HG02885 (cell line): ENCODE measurements around the gene FAM200A.
"Not testable (repeated sequence)": the region's sequence is repeated elsewhere in the genome, so short reads cannot be mapped to it uniquely, and the experiment has no call there.

ENCODE experiments used
- ATAC-seq: cut with Tn5 transposase; IDR thresholded peaks from one replicate; pipeline ENCODE4 v1.9.1; 2021; ENCODE audit warnings: mild to moderate bottlenecking; ENCODE audit not compliant: unreplicated experiment, poor library complexity

FAM200A gene

DNA sequence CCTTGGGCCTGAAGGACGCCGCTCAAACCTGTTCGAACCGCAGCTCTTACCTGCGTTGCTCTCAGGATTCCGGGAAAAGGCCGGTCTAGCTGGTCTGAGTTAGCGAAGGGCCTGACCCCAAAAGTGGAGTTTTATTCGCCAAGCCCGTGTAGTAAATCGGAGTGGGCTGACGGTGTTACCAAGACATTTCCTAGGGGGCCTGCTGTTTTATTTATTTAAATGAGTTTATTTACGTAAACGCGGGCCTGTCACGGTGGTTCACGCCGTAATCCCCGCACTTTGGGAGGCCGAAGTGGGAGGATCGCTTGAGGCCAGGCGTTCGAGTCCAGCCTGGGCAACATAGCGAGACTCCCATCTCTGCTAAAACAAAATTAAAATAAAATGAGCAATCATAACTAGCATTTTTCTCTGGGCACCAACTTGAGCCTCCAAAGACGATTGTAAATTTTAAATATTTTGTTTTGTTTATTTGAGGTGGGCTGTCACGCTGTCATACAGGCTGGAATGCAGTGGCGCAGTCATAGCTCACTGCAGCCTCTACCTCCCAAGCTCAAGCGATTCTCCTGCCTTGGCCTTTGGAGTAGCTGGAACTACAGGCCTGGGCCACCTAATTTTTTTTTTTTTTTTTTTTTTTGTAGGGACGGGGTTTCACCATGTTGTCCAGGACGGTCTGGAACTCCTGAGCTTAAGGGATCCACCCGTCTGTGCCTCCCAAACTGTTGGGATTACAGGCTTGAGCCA, 7.4 kb upstream of the FAM200A start:
- ATAC-seq: no peak

DNA sequence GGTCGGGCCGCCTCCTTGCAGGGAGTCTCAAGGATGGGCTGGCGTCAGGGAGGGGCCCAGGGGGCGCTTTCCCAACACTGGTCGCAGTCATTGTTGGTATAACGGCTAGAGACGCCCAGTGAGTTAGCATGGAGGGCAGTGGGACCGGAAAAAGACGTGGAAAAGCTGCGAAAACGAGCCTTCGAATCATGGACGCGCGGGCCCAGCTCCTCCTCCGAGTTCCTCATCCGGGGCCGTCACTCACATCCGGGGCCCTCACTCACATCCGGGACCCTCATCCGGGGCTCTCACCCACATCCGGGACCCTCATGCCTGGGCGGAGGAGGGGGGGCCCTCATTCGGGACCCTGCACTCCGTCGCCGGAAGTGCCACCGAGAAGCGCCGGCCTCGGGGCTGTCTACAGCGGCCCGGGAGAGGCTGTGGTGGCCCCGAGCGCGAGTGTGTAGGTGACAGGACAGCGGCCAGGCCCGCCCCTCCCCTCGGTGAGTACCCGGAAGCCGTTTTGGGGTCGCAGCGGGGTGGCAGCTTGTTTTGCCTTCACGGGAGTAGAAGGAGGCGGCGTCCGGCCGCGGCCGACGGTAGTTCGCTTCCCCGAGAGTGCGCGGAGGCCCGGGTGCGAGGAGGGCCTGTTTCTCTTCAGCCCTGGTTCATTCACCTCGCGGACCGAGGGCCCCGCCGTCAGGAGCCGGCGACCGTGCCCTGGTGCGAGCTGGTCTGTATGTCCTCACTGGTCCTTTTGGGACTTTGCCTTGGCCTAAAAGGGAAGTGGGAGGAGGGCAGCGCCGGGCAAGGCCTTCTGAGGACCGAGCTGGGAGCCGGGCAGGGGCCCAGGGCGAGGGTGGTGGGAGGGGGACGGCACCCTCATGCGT, 6.6 kb upstream of the FAM200A start, which contains the start of gene ZNF655:
ZNF655 (plus strand) TSS at position 337 of the 869 bp plus-strand sequence. CDS start 1,918 bp downstream, outside the sequence.
- ATAC-seq: peak; percentile 89

DNA sequence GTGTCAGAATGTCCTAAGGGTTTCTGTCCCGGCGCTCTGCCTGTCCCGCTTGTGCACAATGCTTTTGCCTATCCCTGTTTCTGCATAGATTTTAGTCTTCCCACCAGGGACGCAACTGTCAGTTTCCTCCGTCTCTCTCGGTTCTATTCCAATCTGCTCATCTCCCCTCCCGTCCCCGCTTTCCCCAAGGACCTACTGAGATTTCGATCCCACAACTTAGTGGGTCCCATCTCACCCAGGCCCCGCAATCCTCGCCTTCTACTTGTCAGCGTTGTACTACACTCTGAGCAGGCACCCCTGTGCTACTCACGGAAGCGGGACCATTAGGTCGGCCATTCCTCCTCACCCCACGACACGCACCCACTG, 6.0 kb upstream of the FAM200A start:
- peak; percentile 50 for ATAC-seq

DNA sequence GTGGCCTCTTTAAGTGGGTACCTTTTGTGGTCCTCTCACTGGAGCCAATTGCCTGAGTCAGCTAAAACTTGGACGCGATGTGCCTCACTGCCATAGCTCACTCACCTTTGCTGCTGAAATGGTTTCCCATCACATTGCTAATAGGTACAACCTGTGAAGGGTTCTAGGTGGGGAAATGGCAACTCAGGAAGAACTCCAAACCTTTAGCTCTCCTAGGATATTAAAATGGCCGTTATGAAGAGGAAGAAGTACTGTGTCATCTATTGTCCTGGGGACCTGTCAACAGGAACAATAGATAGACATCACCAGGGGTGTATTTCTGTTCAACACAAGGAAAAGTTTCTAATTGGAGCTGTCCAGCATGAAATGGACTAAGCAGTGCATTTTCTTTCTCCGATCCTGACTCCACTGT, 5.3 kb upstream of the FAM200A start:
- ATAC-seq: no peak

GRCh38 chr7:99554939-99555338, 3.0 kb upstream of the FAM200A start:
- no peak for ATAC-seq

DNA sequence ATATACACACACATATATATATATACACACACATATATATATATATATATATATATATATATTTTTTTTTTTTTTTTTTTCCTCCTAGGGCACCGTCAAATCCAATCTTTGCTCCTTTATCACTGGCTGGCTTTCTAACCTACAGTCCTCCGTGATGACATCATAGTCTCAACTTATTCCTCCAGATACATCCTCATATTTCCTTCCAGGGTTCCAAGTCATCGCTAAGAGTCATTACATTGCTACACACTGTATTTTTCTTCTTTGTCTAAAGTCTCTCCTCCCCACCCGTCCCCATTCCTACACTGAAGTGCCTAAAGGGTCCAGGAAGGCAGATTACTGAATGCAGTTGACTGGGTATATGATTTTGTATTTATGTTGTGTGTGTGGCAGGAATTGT, 1.1 kb upstream of the FAM200A start:
- ATAC-seq: no peak

- ATAC-seq: no peak
Measured at GRCh38 chr7:99551334-99551733, 580 bp downstream of the FAM200A start.

DNA sequence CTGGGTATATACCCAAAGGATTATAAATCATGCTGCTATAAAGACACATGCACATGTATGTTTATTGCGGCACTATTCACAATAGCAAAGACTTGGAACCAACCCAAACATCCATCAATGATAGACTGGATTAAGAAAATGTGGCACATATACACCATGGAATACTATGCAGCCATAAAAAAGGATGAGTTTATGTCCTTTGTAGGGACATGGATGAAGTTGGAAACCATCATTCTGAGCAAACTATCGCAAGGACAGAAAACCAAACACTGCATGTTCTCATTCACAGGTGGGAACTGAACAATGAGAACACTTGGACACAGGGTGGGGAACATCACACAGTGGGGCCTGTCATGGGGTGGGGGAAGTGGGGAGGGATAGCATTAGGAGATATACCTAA, 2.4 kb downstream of the FAM200A start:
- ATAC-seq: not testable (repeated sequence)

- not testable (repeated sequence) for ATAC-seq
Measured at GRCh38 chr7:99545308-99545707, 6.6 kb downstream of the FAM200A start.

- no peak for ATAC-seq
Measured at GRCh38 chr7:99543916-99544315, 8.0 kb downstream of the FAM200A start.

DNA sequence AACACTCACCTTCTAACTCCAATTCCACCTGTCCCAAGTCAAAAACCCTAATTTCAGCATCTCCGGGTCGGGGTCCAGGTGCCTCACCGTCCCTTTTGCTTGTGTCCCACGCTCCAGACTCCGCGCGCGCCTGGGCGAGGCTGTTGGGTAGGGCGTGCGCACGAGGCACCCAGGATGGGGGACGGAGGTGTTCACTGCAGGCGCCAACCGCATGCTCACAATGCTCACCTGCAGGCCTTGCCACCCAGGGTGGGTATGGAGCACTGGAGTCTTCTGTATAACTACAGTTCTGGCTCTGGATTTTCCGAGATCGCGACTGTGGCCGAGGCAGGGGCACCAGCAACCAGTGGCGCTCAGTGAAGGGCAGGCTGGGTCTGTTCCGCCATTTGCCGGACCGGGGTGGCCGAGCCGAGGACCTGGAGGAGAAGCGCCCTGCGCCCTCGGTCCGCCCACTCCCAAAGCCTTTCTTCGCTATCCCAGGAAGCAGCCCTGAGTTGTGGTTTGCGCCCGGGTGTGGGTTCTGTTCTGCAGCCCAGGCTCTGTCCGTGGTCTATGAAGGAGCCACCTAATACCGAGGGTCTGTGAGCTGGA, 8.7 kb downstream of the FAM200A start:
- ATAC-seq: no peak

DNA sequence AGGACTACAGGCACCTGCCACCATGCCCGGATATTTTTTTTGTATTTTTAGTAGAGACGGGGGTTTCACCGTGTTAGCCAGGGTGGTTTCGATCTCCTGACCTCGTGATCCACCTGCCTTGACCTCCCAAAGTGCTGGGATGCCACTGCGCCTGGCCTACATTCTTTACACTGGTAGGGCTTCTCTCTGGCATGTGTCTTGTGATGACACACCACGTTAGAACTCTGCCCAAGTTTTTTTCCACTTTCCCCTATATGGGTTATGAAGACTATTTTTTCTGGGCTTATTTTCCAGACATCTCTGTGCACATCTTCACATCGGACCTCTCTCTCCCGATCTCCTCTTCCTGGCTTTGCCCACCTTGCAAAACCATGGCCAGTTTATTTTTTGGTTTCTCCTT, 10.7 kb downstream of the FAM200A start:
- no peak for ATAC-seq

GRCh38 chr7:99540542-99540941, 11.4 kb downstream of the FAM200A start:
- ATAC-seq: no peak

- ATAC-seq: no peak
Measured at GRCh38 chr7:99539213-99539811, 12.6 kb downstream of the FAM200A start.

DNA sequence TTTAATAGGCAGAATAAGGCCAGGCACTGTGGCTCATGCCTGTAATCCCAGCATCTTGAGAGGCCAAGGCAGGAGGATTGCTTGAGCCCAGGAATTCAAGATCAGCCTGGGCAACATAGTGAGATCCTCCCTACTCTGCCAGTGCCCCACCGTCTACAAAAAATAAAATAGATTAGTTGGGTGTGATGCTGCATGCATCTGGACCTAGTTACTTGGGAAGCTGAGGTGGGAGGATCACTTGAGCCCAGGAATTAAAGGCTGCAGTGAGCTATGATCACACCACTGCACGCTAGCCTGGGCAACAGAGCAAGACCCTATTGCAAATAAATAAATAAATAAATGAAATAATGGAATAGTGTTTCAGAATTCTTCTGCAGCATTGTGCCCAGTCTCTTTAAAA, 16.2 kb downstream of the FAM200A start:
- ATAC-seq: no peak

DNA sequence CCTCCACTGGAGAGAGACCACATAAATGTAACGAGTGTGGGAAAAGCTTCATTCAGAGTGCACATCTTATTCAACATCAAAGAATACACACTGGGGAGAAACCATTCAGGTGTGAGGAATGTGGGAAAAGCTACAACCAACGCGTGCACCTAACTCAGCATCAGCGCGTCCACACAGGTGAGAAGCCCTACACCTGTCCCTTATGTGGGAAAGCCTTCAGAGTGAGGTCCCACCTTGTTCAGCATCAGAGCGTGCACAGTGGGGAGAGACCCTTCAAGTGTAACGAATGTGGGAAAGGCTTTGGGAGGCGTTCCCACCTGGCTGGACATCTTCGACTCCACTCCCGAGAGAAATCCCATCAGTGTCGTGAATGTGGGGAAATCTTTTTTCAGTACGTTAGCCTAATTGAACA, 20.6 kb downstream of the FAM200A start:
- ATAC-seq: no peak

DNA sequence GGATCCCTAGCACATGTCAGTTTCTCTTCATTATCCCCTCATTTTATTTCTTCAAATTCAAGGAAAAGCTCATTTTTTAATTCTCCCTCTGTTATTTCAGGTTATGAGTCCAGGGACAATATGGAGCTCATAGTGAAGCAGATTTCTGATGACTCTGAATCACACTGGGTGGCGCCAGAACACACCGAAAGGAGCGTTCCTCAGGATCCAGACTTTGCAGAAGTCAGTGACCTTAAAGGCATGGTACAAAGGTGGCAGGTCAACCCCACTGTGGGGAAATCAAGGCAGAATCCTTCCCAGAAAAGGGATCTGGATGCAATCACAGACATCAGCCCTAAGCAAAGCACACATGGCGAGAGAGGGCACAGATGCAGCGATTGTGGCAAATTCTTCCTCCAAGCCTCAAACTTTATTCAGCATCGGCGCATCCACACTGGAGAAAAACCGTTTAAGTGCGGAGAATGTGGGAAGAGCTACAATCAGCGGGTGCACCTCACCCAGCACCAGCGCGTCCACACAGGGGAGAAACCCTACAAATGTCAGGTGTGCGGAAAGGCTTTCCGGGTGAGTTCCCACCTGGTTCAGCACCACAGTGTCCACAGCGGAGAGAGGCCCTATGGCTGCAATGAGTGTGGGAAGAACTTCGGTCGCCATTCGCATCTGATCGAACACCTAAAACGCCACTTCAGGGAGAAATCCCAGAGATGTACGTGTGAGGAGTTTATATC, 26.0 kb downstream of the FAM200A start:
- no peak for ATAC-seq

DNA sequence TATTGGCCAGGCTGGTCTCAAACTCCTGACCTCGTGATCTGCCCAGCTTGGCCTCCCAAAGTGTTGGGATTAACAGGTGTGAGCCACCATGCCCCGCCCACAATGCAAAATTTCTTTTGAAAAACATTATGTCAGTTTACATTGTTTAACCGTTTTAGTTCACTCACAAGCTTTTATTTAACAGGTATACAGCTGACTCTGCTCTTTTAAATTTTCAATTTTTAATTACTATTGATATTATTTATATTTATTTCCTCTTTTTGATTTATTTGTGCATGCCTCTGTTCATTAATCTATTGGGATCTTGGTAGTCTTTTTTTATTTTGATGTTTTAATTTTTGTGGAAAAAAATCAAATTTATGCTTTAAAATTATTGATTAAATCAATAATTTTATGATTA, 30.5 kb downstream of the FAM200A start:
- no peak for ATAC-seq

- no peak for ATAC-seq
Measured at GRCh38 chr7:99514050-99514449, 37.9 kb downstream of the FAM200A start.

DNA sequence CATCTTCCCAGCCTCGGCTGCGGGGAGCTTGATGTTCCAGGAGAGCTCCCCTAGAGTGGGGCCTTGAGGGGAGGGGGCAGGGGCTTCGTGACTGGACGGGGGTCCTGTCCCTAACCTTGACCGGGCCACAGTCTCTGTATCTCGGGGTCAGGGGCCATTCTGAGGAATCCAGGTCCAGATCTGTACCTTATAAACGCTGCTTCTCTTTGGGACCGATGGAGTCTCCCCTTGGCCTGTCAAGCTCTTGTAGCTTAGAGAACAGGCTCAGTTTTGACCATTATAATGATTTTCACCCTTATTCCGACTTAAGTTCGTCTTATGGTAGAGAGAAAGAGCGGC, 46.6 kb downstream of the FAM200A start:
- ATAC-seq: peak; percentile 2
